IMR-90 (cell line): ENCODE data around the gene TRMT1. TPM values are rescaled to one million over a fixed set of nuclear protein-coding genes. Genes with fewer than 3 reads are reported as not detected.

Experiments used
- ATAC-seq: fragments of 200-7000 bp; cut with Tn5 transposase; 2 replicates; pipeline ENCODE4 v1.9.1; 2020; ENCODE audit warnings: low read depth, mild to moderate bottlenecking, moderate library complexity
- BruUV-seq: library from RNA; stranded (reverse); fragments of 400-500 nt; replicated peaks from 2 replicates; lab custom pipeline; 2021; lab: Mats Ljungman, UMichigan
- CTCF ChIA-PET: fragments of 300-600 bp; formaldehyde crosslinking; extraction: SDS; loops from one replicate; lab custom pipeline; 2021; ENCODE audit warnings: antibody characterized with exemption; lab: Yijun Ruan, JAX
- POLR2A ChIA-PET: fragments of 300-600 bp; sonication (Branson Sonifier 250); formaldehyde crosslinking; loops from one replicate; lab custom pipeline; 2022; ENCODE audit warnings: antibody characterized with exemption; ENCODE audit not compliant: unreplicated experiment; lab: Charles Lee
- DNase-seq: peaks from one replicate; pipeline ENCODE4 v3.0.0; 2013
- H2AFZ ChIP-seq: replicated peaks from 2 replicates; pipeline ENCODE3; 2013; ENCODE audit warnings: low read length, mild to moderate bottlenecking; ENCODE audit not compliant: poor library complexity
- H2AK5ac ChIP-seq: 2 replicates; pipeline ENCODE4 v1.6.1; 2013; ENCODE audit warnings: low read depth, low read length, inconsistent platforms
- H2AK9ac ChIP-seq: replicated peaks from 2 replicates; pipeline ENCODE3; 2013; ENCODE audit warnings: mild to moderate bottlenecking, low read depth, low read length, moderate library complexity; ENCODE audit not compliant: poor library complexity
- H2BK120ac ChIP-seq: 2 replicates; pipeline ENCODE4 v1.6.1; 2013; ENCODE audit warnings: low read depth, low read length, inconsistent platforms
- H2BK15ac ChIP-seq: 3 replicates; pipeline ENCODE4 v1.6.1; 2013; ENCODE audit warnings: low read depth, low read length, inconsistent platforms
- H2BK20ac ChIP-seq: 2 replicates; pipeline ENCODE4 v1.6.1; 2013; ENCODE audit warnings: low read depth, mild to moderate bottlenecking, inconsistent platforms, low read length, moderate library complexity
- H2BK5ac ChIP-seq: 2 replicates; pipeline ENCODE4 v1.6.1; 2013; ENCODE audit warnings: mild to moderate bottlenecking, low read depth, low read length, inconsistent platforms; ENCODE audit not compliant: poor library complexity, severe bottlenecking
- H3K14ac ChIP-seq: replicated peaks from 2 replicates; pipeline ENCODE4 v1.6.1; 2013; ENCODE audit warnings: low read depth, low read length, inconsistent platforms
- H3K18ac ChIP-seq: 2 replicates; pipeline ENCODE4 v1.6.1; 2013; ENCODE audit warnings: low read depth, low read length, control low read depth
- H3K23ac ChIP-seq: 2 replicates; pipeline ENCODE4 v1.6.1; 2013; ENCODE audit warnings: low read depth, low read length, inconsistent platforms
- H3K27ac ChIP-seq: 2 replicates; pipeline ENCODE4 v1.5.1; 2013; ENCODE audit warnings: mild to moderate bottlenecking, control low read depth, low read length; ENCODE audit not compliant: insufficient read depth
- H3K27me3 ChIP-seq: 2 replicates; pipeline ENCODE4 v1.6.1; 2013; ENCODE audit warnings: low read length; ENCODE audit not compliant: control insufficient read depth, insufficient read depth
- H3K36me3 ChIP-seq: 2 replicates; pipeline ENCODE4 v1.6.1; 2013; ENCODE audit warnings: low read length, mixed read lengths; ENCODE audit not compliant: control insufficient read depth, insufficient read depth
- H3K4ac ChIP-seq: 2 replicates; pipeline ENCODE4 v1.6.1; 2013; ENCODE audit warnings: low read depth, low read length, inconsistent platforms
- H3K4me1 ChIP-seq: 2 replicates; pipeline ENCODE4 v1.6.1; 2013; ENCODE audit warnings: low read length, mixed read lengths; ENCODE audit not compliant: control insufficient read depth, insufficient read depth
- H3K4me2 ChIP-seq: 2 replicates; pipeline ENCODE4 v1.6.1; 2013; ENCODE audit warnings: low read depth, mild to moderate bottlenecking, control low read depth, low read length, moderate library complexity
- H3K4me3 ChIP-seq: 2 replicates; pipeline ENCODE4 v1.5.1; 2013; ENCODE audit warnings: low read depth, mild to moderate bottlenecking, control low read depth, low read length, moderate library complexity; ENCODE audit not compliant: insufficient read depth
- H3K56ac ChIP-seq: 2 replicates; pipeline ENCODE4 v1.6.1; 2013; ENCODE audit warnings: low read length, inconsistent platforms; ENCODE audit not compliant: insufficient read depth; ENCODE audit errors: extremely low read depth
- H3K79me1 ChIP-seq, 2 experiments: 2 replicates each; pipeline ENCODE4 v1.6.1; 2013; ENCODE audit warnings: low read length in 2 of 2, inconsistent platforms in 1 of 2, low read depth in 1 of 2
- H3K9ac ChIP-seq: 2 replicates; pipeline ENCODE4 v1.6.1; 2013; ENCODE audit warnings: low read depth, low read length, control low read depth
- H3K9me1 ChIP-seq: 2 replicates; pipeline ENCODE4 v1.6.1; 2013; ENCODE audit warnings: low read length, inconsistent platforms; ENCODE audit not compliant: insufficient read depth
- H3K9me3 ChIP-seq: 2 replicates; pipeline ENCODE4 v1.6.1; 2013; ENCODE audit warnings: low read length; ENCODE audit not compliant: control insufficient read depth, insufficient read depth
- H4K20me1 ChIP-seq: 2 replicates; pipeline ENCODE4 v1.6.1; 2013; ENCODE audit warnings: low read length, inconsistent platforms; ENCODE audit not compliant: insufficient read depth
- H4K5ac ChIP-seq: 2 replicates; pipeline ENCODE4 v1.6.1; 2013; ENCODE audit warnings: mild to moderate bottlenecking, low read depth, low read length, control low read depth
- H4K8ac ChIP-seq, 2 experiments: 2 replicates each; pipeline ENCODE4 v1.6.1; 2013; ENCODE audit warnings: low read depth in 2 of 2, low read length in 2 of 2, control low read depth in 1 of 2, inconsistent platforms in 1 of 2
- H4K91ac ChIP-seq: 2 replicates; pipeline ENCODE4 v1.6.1; 2013; ENCODE audit warnings: low read depth, low read length, inconsistent platforms; ENCODE audit not compliant: insufficient read depth
- BHLHE40 ChIP-seq: fragments of 150-350 bp; IDR thresholded peaks from 2 replicates; pipeline ENCODE4 v1.6.1; 2016; ENCODE audit warnings: mild to moderate bottlenecking, low read depth, low read length
- CEBPB ChIP-seq: IDR thresholded peaks from 2 replicates; pipeline ENCODE4 v1.6.1; 2012; ENCODE audit warnings: low read depth, low read length, improper control_type of control experiment
- CHD1 ChIP-seq: IDR thresholded peaks from 2 replicates; pipeline ENCODE4 v1.6.1; 2012; ENCODE audit warnings: low read depth, low read length, improper control_type of control experiment
- FOS ChIP-seq: fragments of 150-350 bp; IDR thresholded peaks from 2 replicates; pipeline ENCODE4 v1.6.1; 2016; ENCODE audit warnings: low read depth, low read length
- MAFK ChIP-seq: IDR thresholded peaks from 2 replicates; pipeline ENCODE4 v1.6.1; 2012; ENCODE audit warnings: low read depth, low read length, improper control_type of control experiment
- MAZ ChIP-seq: IDR thresholded peaks from 2 replicates; pipeline ENCODE4 v1.6.1; 2012; ENCODE audit warnings: low read depth, mild to moderate bottlenecking, low read length, improper control_type of control experiment, moderate library complexity, borderline replicate concordance
- MXI1 ChIP-seq: IDR thresholded peaks from 2 replicates; pipeline ENCODE4 v1.6.1; 2012; ENCODE audit warnings: low read depth, mild to moderate bottlenecking, low read length, moderate library complexity, borderline replicate concordance
- NFE2L2 ChIP-seq: fragments of 150-350 bp; IDR thresholded peaks from 2 replicates; pipeline ENCODE4 v1.6.1; 2016; ENCODE audit warnings: low read depth, mild to moderate bottlenecking, low read length
- POLR2A ChIP-seq: IDR thresholded peaks from 2 replicates; pipeline ENCODE4 v1.6.1; 2012; ENCODE audit warnings: mild to moderate bottlenecking, low read depth, low read length
- RAD21 ChIP-seq: IDR thresholded peaks from 2 replicates; pipeline ENCODE4 v1.6.1; 2012; ENCODE audit warnings: low read length, improper control_type of control experiment
- RCOR1 ChIP-seq: IDR thresholded peaks from 2 replicates; pipeline ENCODE4 v1.6.1; 2012; ENCODE audit warnings: mild to moderate bottlenecking, low read length, improper control_type of control experiment; ENCODE audit not compliant: insufficient replicate concordance
- RFX5 ChIP-seq: IDR thresholded peaks from 2 replicates; pipeline ENCODE4 v1.8.0; 2012; ENCODE audit warnings: low read depth, mild to moderate bottlenecking, low read length, moderate library complexity
- SMC3 ChIP-seq: fragments of 150-350 bp; IDR thresholded peaks from 2 replicates; pipeline ENCODE4 v1.6.1; 2016; ENCODE audit warnings: low read depth, mild to moderate bottlenecking, antibody characterized with exemption, low read length, moderate library complexity
- WGBS, 2 experiments: methylation state at CpG; one replicate each; pipeline versions ENCODE4 v1.1.5 to v1.1.7; 2013; ENCODE audit warnings: missing lambda C conversion rate in 2 of 2; ENCODE audit not compliant: insufficient read length in 1 of 2; ENCODE audit errors: extremely low coverage in 2 of 2; 5-methylcytosine and 5-hydroxymethylcytosine counted together
- dilution Hi-C: fragments of 300-500 bp; cut with HindIII; formaldehyde crosslinking; loops from one replicate; pipeline ENCODE4 v1.14.3; 2018; ENCODE audit warnings: low sequenced_read_pairs; ENCODE audit not compliant: unreplicated experiment
- in situ Hi-C: fragments of 300-500 bp; cut with MboI; formaldehyde crosslinking; loops from 3 replicates; pipeline ENCODE4 v1.14.3; 2019; ENCODE audit warnings: low sequenced_read_pairs, inconsistent platforms, mixed read lengths
- intact Hi-C: fragments of 100-400 bp; cut with micrococcal nuclease; formaldehyde crosslinking; loops from 2 replicates; pipeline ENCODE4 v1.10.0; 2022
- polyA plus RNA-seq, 3 experiments: library from polyadenylated mRNA; depleted of rRNA; stranded (reverse); fragments of >200 nt; gene quantifications; 2 replicates each; pipeline ENCODE4 v1.2.3, GENCODE V29; 2012; ENCODE audit warnings: low replicate concordance in 1 of 3
- total RNA-seq: library from RNA; depleted of rRNA; stranded (reverse); fragments of >200 nt; gene quantifications from 2 replicates; pipeline ENCODE4 v1.2.3, GENCODE V29; 2012
- TF ChIP-seq, protein P1 (sequence below): conservative IDR thresholded peaks from 2 replicates; pipeline ENCODE4 v1.5.1; 2012; ENCODE audit warnings: mild to moderate bottlenecking, low read depth, low read length, improper control_type of control experiment
- TF ChIP-seq, protein P2 (sequence below): fragments of 150-350 bp; IDR thresholded peaks from 2 replicates; pipeline ENCODE4 v1.6.1; 2017; ENCODE audit warnings: mild to moderate bottlenecking, antibody characterized with exemption, low read length, low read depth
- TF ChIP-seq, protein P3 (sequence below): fragments of 150-350 bp; IDR thresholded peaks from 2 replicates; pipeline ENCODE4 v1.6.1; 2016; ENCODE audit warnings: low read depth, mild to moderate bottlenecking, low read length, moderate library complexity, borderline replicate concordance

The TRMT1 gene
- total and polyA plus RNA-seq, 2 of the 4 experiments (the other 2 are of a cell fraction): 28.3 to 56.0 TPM

DNA sequence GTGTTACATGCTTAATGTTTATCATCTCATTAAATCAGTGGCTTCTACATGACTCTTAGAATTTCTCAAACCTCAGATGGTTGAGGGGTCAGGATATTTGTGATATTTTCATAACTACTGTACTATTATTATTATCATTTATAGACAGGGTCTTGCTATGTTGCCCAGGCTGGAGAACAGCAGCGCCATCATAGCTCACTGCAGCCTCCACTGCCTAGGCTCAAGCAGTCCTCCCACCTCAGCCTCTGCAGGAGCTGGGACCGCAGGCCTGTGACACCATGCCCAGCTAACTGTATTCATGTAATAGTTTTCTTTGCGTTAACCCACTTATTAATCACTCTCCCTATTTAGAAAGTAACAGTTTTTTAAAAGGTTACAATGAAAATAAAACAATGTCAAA lies 43.2 kb upstream of the TRMT1 start:
- Histone ChIP-seq H3K4me3 (no peak overlapping the region), H3K9me1 (no peaks in the 10 kb centered on the region), H2BK20ac (no peak overlapping the region), H3K27me3 (no peaks in the 10 kb centered on the region), H4K5ac (no peak overlapping the region), H3K79me1 (peaks cover 0 to 31% of the 10 kb centered on the region in 2 experiments; a peak in 2 of 4 replicates), H2AK5ac (no peak overlapping the region), H3K4me1 (peaks cover 28% of the 10 kb centered on the region), H2BK5ac (no peak overlapping the region), H4K8ac (no peak overlapping the region), H3K4ac (no peak overlapping the region), H2BK15ac (no peak overlapping the region), H3K36me3 (no peaks in the 10 kb centered on the region), H3K27ac (no peak overlapping the region), H3K23ac (no peak overlapping the region), H2AFZ (no peak overlapping the region), H4K20me1 (peaks cover 10% of the 10 kb centered on the region; the same call in 1 of the 2 replicates), H4K91ac (no peak overlapping the region), H3K4me2 (no peak overlapping the region), H3K18ac (no peak overlapping the region), H3K9me3 (no peaks in the 10 kb centered on the region), H3K14ac (no peak overlapping the region), H2AK9ac (no peak overlapping the region), H2BK120ac (no peak overlapping the region), H3K9ac (no peak overlapping the region), H3K56ac (no peak overlapping the region)
- TF ChIP-seq CEBPB (no peak), NFE2L2 (no peak), CHD1 (no peak), BHLHE40 (no peak), MXI1 (no peak), RCOR1 (no peak), MAFK (no peak), FOS (no peak), SMC3 (no peak), MAZ (no peak), RFX5 (no peak), RAD21 (no peak), POLR2A (no peak)
- TF ChIP-seq, protein P1, sequence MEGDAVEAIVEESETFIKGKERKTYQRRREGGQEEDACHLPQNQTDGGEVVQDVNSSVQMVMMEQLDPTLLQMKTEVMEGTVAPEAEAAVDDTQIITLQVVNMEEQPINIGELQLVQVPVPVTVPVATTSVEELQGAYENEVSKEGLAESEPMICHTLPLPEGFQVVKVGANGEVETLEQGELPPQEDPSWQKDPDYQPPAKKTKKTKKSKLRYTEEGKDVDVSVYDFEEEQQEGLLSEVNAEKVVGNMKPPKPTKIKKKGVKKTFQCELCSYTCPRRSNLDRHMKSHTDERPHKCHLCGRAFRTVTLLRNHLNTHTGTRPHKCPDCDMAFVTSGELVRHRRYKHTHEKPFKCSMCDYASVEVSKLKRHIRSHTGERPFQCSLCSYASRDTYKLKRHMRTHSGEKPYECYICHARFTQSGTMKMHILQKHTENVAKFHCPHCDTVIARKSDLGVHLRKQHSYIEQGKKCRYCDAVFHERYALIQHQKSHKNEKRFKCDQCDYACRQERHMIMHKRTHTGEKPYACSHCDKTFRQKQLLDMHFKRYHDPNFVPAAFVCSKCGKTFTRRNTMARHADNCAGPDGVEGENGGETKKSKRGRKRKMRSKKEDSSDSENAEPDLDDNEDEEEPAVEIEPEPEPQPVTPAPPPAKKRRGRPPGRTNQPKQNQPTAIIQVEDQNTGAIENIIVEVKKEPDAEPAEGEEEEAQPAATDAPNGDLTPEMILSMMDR: no peak
- TF ChIP-seq, protein P2, sequence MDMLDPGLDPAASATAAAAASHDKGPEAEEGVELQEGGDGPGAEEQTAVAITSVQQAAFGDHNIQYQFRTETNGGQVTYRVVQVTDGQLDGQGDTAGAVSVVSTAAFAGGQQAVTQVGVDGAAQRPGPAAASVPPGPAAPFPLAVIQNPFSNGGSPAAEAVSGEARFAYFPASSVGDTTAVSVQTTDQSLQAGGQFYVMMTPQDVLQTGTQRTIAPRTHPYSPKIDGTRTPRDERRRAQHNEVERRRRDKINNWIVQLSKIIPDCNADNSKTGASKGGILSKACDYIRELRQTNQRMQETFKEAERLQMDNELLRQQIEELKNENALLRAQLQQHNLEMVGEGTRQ: no peak
- TF ChIP-seq, protein P3, sequence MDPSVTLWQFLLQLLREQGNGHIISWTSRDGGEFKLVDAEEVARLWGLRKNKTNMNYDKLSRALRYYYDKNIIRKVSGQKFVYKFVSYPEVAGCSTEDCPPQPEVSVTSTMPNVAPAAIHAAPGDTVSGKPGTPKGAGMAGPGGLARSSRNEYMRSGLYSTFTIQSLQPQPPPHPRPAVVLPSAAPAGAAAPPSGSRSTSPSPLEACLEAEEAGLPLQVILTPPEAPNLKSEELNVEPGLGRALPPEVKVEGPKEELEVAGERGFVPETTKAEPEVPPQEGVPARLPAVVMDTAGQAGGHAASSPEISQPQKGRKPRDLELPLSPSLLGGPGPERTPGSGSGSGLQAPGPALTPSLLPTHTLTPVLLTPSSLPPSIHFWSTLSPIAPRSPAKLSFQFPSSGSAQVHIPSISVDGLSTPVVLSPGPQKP: no peak
- POLR2A ChIA-PET: no interaction called here
- dilution Hi-C loops: no loop called here
- intact Hi-C loops: loop anchor here (5.0 kb wide), 1 partner anchor 48 kb away; no protein-coding TSS in a partner anchor
- CTCF ChIA-PET: no interaction called here
- DNase-seq: no peak
- no peak for ATAC-seq
- no CpG with 5 or more reads among the region's 3 CpGs for WGBS, 2 experiments
- no TSS peak for BruUV-seq
- in situ Hi-C loops: loop anchor here (10.0 kb wide), 1 partner anchor 685 kb away; no protein-coding TSS in a partner anchor
